K562 (cell line): ENCODE results near the gene FDX2. TPM values are rescaled to one million over a fixed set of nuclear protein-coding genes. Genes with fewer than 3 reads are reported as not detected.
A peak's percentile ranks its signal among the peaks of the same experiment; 100 is the strongest.

Experiments used
- ATF3 ChIP-seq, 2 experiments: fragments of 450-650 bp in 1 of 2; sonication (generic) in 1 of 2; formaldehyde crosslinking in 1 of 2; IDR thresholded peaks in 1 of 2; conservative IDR thresholded peaks in 1 of 2; 2 replicates each; pipeline versions ENCODE4 v1.6.1 to v1.8.1; 2016 to 2023; ENCODE audit warnings: mild to moderate bottlenecking in 2 of 2, moderate library complexity in 2 of 2, inconsistent platforms in 1 of 2, missing genetic modification reagents in 1 of 2
- CSDE1 ChIP-seq, 2 experiments: fragments of 450-650 bp; IDR thresholded peaks; 2 replicates each; pipeline ENCODE4 v1.6.1; 2016; ENCODE audit warnings: mild to moderate bottlenecking in 1 of 2
- FOXK1 ChIP-seq: sonication (generic); formaldehyde crosslinking; IDR thresholded peaks from 2 replicates; pipeline ENCODE4 v1.8.0; 2022; ENCODE audit warnings: missing genetic modification reagents, mild to moderate bottlenecking, borderline replicate concordance
- FOXO4 ChIP-seq: fragments of 450-650 bp; formaldehyde crosslinking; IDR thresholded peaks from 2 replicates; pipeline ENCODE4 v1.4.0; 2020; ENCODE audit warnings: mild to moderate bottlenecking, moderate library complexity
- HDAC2 ChIP-seq: fragments of 450-650 bp; IDR thresholded peaks from 2 replicates; pipeline ENCODE4 v1.6.1; 2016; ENCODE audit warnings: mild to moderate bottlenecking
- HMGXB4 ChIP-seq: sonication (generic); formaldehyde crosslinking; IDR thresholded peaks from 2 replicates; pipeline ENCODE4 v1.8.1; 2023; ENCODE audit warnings: mild to moderate bottlenecking, missing genetic modification reagents
- HNRNPLL ChIP-seq: fragments of 200-400 bp; formaldehyde crosslinking; IDR thresholded peaks from 2 replicates; pipeline ENCODE4 v1.6.1; 2017; ENCODE audit warnings: low read length, low read depth, mild to moderate bottlenecking; ENCODE audit not compliant: poor library complexity, severe bottlenecking
- KAT8 ChIP-seq: fragments of 450-650 bp; IDR thresholded peaks from 2 replicates; pipeline ENCODE4 v1.6.1; 2016; ENCODE audit warnings: low read depth, mild to moderate bottlenecking
- KLF1 ChIP-seq: fragments of 450-650 bp; IDR thresholded peaks from 2 replicates; pipeline ENCODE4 v1.6.1; 2016; ENCODE audit warnings: missing genetic modification characterization, missing compliant biosample characterization
- NR2C2 ChIP-seq, 2 experiments: fragments of 200-800 bp in 1 of 2; sonication (Bioruptor generic) in 1 of 2; sonication (generic) in 1 of 2; formaldehyde crosslinking in 1 of 2; IDR thresholded peaks; 2 replicates each; pipeline versions ENCODE4 v1.6.1 to v1.8.0; 2016 to 2022; ENCODE audit warnings: mild to moderate bottlenecking in 1 of 2, missing compliant biosample characterization in 1 of 2, missing genetic modification characterization in 1 of 2, missing genetic modification reagents in 1 of 2
- PCBP1 ChIP-seq: fragments of 200-400 bp; formaldehyde crosslinking; IDR thresholded peaks from 2 replicates; pipeline ENCODE4 v1.6.1; 2018; ENCODE audit warnings: mild to moderate bottlenecking, low read depth, low read length; ENCODE audit not compliant: poor library complexity, severe bottlenecking
- RBBP5 ChIP-seq: fragments of 200-600 bp; sonication (generic); IDR thresholded peaks from 2 replicates; pipeline ENCODE4 v1.6.1; 2012; ENCODE audit warnings: borderline replicate concordance, mild to moderate bottlenecking, low read length, control low read depth, inconsistent platforms; ENCODE audit not compliant: insufficient read depth, poor library complexity, severe bottlenecking
- RUNX1 ChIP-seq: sonication (generic); IDR thresholded peaks from 2 replicates; pipeline ENCODE4 v1.6.1; 2016; ENCODE audit warnings: antibody characterized with exemption, low read depth
- TAF1 ChIP-seq: IDR thresholded peaks from 2 replicates; pipeline ENCODE4 v1.6.1; 2011; ENCODE audit warnings: mild to moderate bottlenecking, low read length, moderate library complexity; ENCODE audit not compliant: insufficient read depth, control insufficient read depth, severe bottlenecking; ENCODE audit errors: extremely low read depth
- TCF3 ChIP-seq: sonication (generic); formaldehyde crosslinking; IDR thresholded peaks from 2 replicates; pipeline ENCODE4 v1.4.0; 2020; ENCODE audit warnings: mild to moderate bottlenecking, missing genetic modification reagents
- THAP12 ChIP-seq: fragments of 250-450 bp; sonication (Bioruptor Pico); IDR thresholded peaks from 2 replicates; pipeline ENCODE4 v1.9.0; 2021; ENCODE audit warnings: mild to moderate bottlenecking, inconsistent platforms
- U2AF2 ChIP-seq: fragments of 200-400 bp; formaldehyde crosslinking; optimal IDR thresholded peaks from 2 replicates; pipeline ENCODE3; 2017; ENCODE audit warnings: low read depth, mild to moderate bottlenecking, low read length
- ZC3H11A ChIP-seq: IDR thresholded peaks from 2 replicates; pipeline ENCODE4 v1.6.1; 2012; ENCODE audit warnings: low read depth, low read length, improper control_type of control experiment
- ZFP36 ChIP-seq: fragments of 150-350 bp; IDR thresholded peaks from 2 replicates; pipeline ENCODE4 v1.6.1; 2018; ENCODE audit warnings: low read length, low read depth; ENCODE audit not compliant: partially characterized antibody
- ZFX ChIP-seq: sonication (generic); formaldehyde crosslinking; IDR thresholded peaks from 2 replicates; pipeline ENCODE4 v1.8.0; 2022; ENCODE audit warnings: mild to moderate bottlenecking, missing genetic modification reagents, moderate library complexity
- polyA plus RNA-seq, 8 experiments: library from polyadenylated mRNA; depleted of rRNA in 4 of 8; stranded (reverse) in 5 of 8; unstranded in 3 of 8; fragments of >200 nt; fragmentation: Nextera tagmentation in 2 of 8; fragmentation: Illumina TruSeq in 1 of 8; extraction: Ambion mirVana in 2 of 8; extraction: Trizol in 1 of 8; gene quantifications; 2 replicates each; pipeline versions ENCODE4 v1.2.1 to v1.2.3, GENCODE V29; 2011 to 2014; ENCODE audit warnings: inconsistent platforms in 1 of 8, missing spikeins in 1 of 8
- total RNA-seq, 7 experiments: library from RNA; depleted of rRNA in 6 of 7; stranded (reverse); fragments of >200 nt in 6 of 7; fragmentation: Illumina TruSeq in 2 of 7; extraction: Trizol in 2 of 7; gene quantifications; 2 replicates each; pipeline versions ENCODE4 v1.2.1 to v1.2.3, GENCODE V29; 2011 to 2021; ENCODE audit warnings: low replicate concordance in 1 of 7

Gene FDX2
- total and polyA plus RNA-seq, 9 of the 15 experiments (the other 6 are each of a cell fraction or from before 2014, with no cell fraction given), result 2.5 to 49.8 (median 29.7) TPM

- TF ChIP-seq THAP12, result peak; percentile 70; the same call in 1 of the 2 replicates
- no peak for TF ChIP-seq ZFP36
- TF ChIP-seq ZFX (CRISPR knock-in tag), result no peak; the same call in 1 of the 2 replicates
- TF ChIP-seq RBBP5, result peak; percentile 37
- no peak for TF ChIP-seq FOXK1 (CRISPR knock-in tag)
- no peak for TF ChIP-seq U2AF2
- no peak for TF ChIP-seq RUNX1
- no peak for TF ChIP-seq KLF1 (tag)
- no peak for TF ChIP-seq HMGXB4 (CRISPR knock-in tag)
- no peak for TF ChIP-seq PCBP1
- TF ChIP-seq ATF3 (IDR thresholded peaks at IDR 0.05), result no peak
- no peak for TF ChIP-seq ATF3 (CRISPR knock-in tag; conservative IDR thresholded peaks at IDR 0.05)
- TF ChIP-seq TAF1, result peak; percentile 65
- TF ChIP-seq TCF3 (CRISPR knock-in tag), result peak; percentile 24; the same call in 1 of the 2 replicates
- no peak for TF ChIP-seq FOXO4 (CRISPR knock-in tag)
- peak; percentile 49; the same call in 1 of the 2 replicates for TF ChIP-seq NR2C2 (CRISPR knock-in tag; IDR thresholded peaks at IDR 0.05)
- no peak for TF ChIP-seq NR2C2 (tag; IDR thresholded peaks at IDR 0.05)
- no peak for TF ChIP-seq KAT8
- 0 out of 2 replicates have a peak, but pooled peaks have one; percentile 10 for TF ChIP-seq ZC3H11A
- peak; percentile 52; the same call in 1 of the 2 replicates for TF ChIP-seq HDAC2
- no peak for TF ChIP-seq CSDE1 (IDR thresholded peaks at IDR 0.05)
- peak; percentile 37 for TF ChIP-seq HNRNPLL
Observed at GRCh38 chr19:10290876-10291553, 24.8 kb downstream of the FDX2 start (continued).
